CD4-positive, alpha-beta T cell treated with Interferon alpha-2 for 1 hour (primary cell): ENCODE results near the gene PRPS1.
"Not testable (repeated sequence)": the region's sequence is repeated elsewhere in the genome, so short reads cannot be mapped to it uniquely, and the experiment has no call there.

Experiments used
- DNase-seq, 2 donors: peaks; one replicate each; pipeline ENCODE4 v3.0.0-alpha.2; 2020 to 2022

PRPS1 gene

GRCh38 chrX:107627838-107628661 lies at the start of gene PRPS1:
PRPS1 (plus strand) TSS chrX:107628510; CDS start chrX:107628629, 119 bp downstream.
- DNase-seq: peak; percentile 92 to 93

DNA sequence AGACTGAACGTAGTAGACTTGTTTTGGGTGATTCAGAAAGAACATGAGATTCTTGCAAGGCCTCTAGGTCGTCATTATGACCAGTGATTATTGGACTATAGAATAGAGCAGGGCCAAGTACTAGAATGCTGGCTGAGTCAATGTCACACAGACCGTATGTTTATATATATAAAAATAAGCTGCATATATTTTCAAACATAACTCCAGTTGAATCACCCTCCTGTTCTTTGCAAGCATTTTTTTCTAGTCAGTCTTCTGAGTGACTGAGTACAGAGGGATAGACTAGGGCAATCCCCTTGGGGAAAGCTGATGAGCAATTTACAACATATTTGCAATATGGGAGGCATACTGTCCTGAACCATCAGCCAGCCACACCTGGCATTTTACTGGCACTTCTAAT lies 48.4 kb upstream of the PRPS1 start:
- DNase-seq: no peak

- DNase-seq: no peak
Observed at GRCh38 chrX:107581923-107582322, 46.4 kb upstream of the PRPS1 start.

DNA sequence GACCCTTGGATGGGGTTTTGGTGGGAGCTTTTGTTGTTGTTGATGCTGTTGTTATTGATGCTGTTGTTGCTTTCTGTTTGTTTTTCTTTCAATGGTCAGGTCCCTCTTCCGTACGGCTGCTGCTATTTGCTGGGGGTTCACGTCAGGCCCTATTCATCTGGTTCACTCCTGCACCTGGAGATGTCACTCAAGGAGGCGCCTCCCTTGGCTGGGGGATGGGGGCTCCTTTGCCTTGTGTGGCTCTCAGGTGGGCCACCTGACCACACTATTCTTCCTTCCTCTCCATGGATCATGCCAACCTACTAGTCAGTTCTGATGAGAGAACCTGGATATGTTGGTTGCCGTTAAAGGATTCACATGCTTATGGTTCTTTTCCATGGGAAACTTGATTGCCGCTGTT lies 39.1 kb upstream of the PRPS1 start:
- no peak for DNase-seq

GRCh38 chrX:107596651-107597050 lies 31.7 kb upstream of the PRPS1 start:
- DNase-seq: no peak

GRCh38 chrX:107597264-107597663 lies 31.0 kb upstream of the PRPS1 start:
- no peak for DNase-seq

GRCh38 chrX:107597791-107598190 lies 30.5 kb upstream of the PRPS1 start:
- DNase-seq: no peak

GRCh38 chrX:107599450-107599861 lies 28.9 kb upstream of the PRPS1 start:
- DNase-seq: no peak

GRCh38 chrX:107600366-107600765 lies 27.9 kb upstream of the PRPS1 start:
- no peak for DNase-seq

DNA sequence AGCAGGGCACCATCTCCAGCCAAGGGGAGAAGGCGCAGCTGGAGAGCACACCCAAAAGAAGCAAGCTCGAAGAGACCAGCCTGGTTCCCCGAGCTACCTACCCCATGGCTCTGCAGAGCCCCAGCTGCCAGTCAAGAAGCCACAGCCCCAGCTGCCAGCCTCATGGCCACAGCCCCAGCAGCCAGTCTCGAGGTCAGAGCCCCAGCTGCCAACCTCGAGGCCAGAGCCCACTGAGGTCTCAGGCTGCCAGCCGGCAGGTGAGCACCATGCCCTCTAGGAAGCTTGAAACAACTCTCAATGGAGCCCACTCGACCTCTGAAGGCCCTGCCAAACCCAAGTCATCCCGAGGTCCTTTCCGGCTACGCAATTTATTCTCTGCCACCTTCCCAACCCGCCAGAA lies 27.0 kb upstream of the PRPS1 start:
- no peak for DNase-seq

- no peak for DNase-seq
Observed at GRCh38 chrX:107601759-107602158, 26.6 kb upstream of the PRPS1 start.

DNA sequence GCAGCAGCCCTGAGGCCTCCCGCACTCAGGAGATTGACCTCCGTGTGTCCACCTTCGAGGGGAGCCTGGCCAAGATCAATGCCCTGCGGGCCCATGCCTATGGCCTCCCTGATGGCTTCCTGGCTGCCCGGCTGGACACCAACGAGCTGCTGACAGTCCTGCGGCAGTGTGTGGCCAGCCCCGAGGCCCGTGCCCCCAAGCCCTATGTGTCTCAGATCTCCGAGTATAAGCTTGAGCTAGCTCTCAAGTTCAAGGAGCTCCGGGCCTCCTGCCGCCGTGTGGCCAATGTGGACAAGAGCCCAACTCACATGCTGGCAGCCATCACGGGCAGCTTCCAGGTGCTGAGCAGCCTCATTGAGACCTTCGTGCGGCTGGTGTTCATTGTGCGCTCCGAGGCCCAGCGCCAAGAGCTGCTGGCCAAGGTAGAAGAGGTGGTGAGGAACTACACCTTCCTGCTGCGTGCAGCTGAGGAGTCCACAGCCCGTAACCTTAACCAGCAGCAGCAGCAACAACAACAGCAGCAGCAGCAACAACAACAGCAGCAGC lies 25.5 kb upstream of the PRPS1 start:
- no peak for DNase-seq

- no peak for DNase-seq
Observed at GRCh38 chrX:107603429-107604159, 24.7 kb upstream of the PRPS1 start.

DNA sequence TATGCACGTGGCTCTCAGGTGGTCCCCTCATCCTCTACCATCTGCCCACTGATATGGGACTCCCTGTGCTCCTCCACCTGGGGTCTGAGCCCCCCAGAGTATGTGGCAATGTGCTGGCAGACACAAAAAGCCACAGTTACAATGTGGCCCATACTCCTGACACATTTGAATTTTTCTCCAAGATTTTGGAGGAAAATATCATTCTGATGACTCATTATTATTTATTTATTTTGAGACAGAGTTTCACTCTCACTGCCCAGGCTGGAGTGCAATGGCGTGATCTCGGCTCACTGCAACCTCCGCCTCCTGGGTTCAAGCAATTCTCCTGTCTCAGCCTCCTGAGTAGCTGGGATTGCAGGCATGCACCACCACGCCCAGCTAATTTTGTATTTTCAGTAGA lies 19.2 kb upstream of the PRPS1 start:
- not testable (repeated sequence) for DNase-seq

GRCh38 chrX:107610667-107611066 lies 17.6 kb upstream of the PRPS1 start:
- DNase-seq: no peak

GRCh38 chrX:107619885-107620322 lies 8.4 kb upstream of the PRPS1 start:
- DNase-seq: no peak

- DNase-seq: no peak
Observed at GRCh38 chrX:107624893-107625292, 3.4 kb upstream of the PRPS1 start.

- no peak for DNase-seq
Observed at GRCh38 chrX:107625739-107626138, 2.6 kb upstream of the PRPS1 start.

DNA sequence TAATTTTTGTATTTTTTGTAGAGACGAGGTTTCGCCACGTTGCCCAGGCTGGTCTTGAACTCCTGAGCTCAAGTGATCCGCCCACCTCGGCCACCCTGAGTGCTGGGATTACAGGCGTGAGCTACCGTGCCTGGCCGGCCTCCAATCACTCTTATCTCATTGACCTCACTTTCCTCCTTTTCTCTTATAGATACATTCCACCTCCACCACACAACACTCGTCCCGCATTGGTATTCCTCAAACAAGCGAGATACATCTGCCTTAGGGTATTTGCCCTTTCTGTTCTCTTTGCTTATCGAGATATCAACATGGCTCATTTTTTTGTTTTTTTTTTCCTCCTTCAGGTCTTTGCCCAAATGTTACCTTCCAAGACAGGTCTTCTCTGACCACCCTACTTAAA lies 1.8 kb upstream of the PRPS1 start:
- no peak for DNase-seq

GRCh38 chrX:107626916-107627315 lies 1.4 kb upstream of the PRPS1 start:
- no peak for DNase-seq

GRCh38 chrX:107628662-107629539 lies 591 bp downstream of the PRPS1 start:
- DNase-seq: peak; percentile 31 to 65

DNA sequence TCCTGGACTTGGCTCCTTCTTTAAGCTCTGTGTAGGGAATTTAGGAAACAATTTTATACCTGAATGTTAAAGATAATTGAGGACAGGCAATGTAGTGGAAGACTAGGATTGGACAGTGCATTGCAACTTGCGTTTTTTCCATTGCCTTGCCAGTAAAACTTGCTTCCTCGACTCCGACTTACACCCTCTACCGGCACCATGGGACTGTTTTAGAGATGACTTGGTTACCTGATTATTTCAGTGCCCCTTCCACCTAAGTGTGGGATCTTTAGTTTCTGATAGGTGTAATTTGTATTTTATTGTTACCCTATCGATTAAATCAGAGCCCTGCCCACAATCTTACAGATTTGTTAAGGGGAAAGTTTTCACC lies 1.2 kb downstream of the PRPS1 start:
- DNase-seq: peak in 1 of 2 donors; percentile 27
